Activated T-cell treated with anti-CD3 and anti-CD28 coated beads, Interleukin-2, amount 50 U/mL, for 24 hours (primary cell): Measurements from ENCODE around the gene EFCC1.
"Not testable (repeated sequence)": the region's sequence is repeated elsewhere in the genome, so short reads cannot be mapped to it uniquely, and the experiment has no call there.

Source experiments
- DNase-seq: peaks from one replicate; pipeline ENCODE4 v3.0.0-alpha.2; 2020
- H3K27ac Mint-ChIP-seq: 2 replicates; pipeline ENCODE4 v1.8.0; 2020; ENCODE audit warnings: mild to moderate bottlenecking, mixed read lengths
- H3K27me3 Mint-ChIP-seq: 2 replicates; pipeline ENCODE4 v1.8.0; 2020; ENCODE audit warnings: mixed read lengths
- H3K36me3 Mint-ChIP-seq: 2 replicates; pipeline ENCODE4 v1.8.0; 2020; ENCODE audit warnings: low read depth, mixed read lengths
- H3K4me1 Mint-ChIP-seq: 2 replicates; pipeline ENCODE4 v1.8.0; 2020; ENCODE audit warnings: low read depth, mixed read lengths
- H3K4me3 Mint-ChIP-seq: 2 replicates; pipeline ENCODE4 v1.8.0; 2020; ENCODE audit warnings: mild to moderate bottlenecking, moderate library complexity, mixed read lengths
- H3K9me3 Mint-ChIP-seq: 2 replicates; pipeline ENCODE4 v1.8.0; 2020; ENCODE audit warnings: mixed read lengths

EFCC1 gene

GRCh38 chr3:129058441-129059200 lies 57.5 kb downstream of the EFCC1 start:
- Mint-ChIP-seq H3K9me3 (no peaks in the 10 kb centered on the region), H3K4me1 (peaks cover 12% of the 10 kb centered on the region), H3K4me3 (no peak overlapping the region), H3K36me3 (no peaks in the 10 kb centered on the region), H3K27ac (no peak overlapping the region), H3K27me3 (no peaks in the 10 kb centered on the region)
- DNase-seq, result no peak

GRCh38 chr3:129059311-129059958 lies 58.3 kb downstream of the EFCC1 start:
- H3K4me3 Mint-ChIP-seq, result no peak overlapping the region
- H3K4me1 Mint-ChIP-seq, result peaks cover 8% of the 10 kb centered on the region
- H3K9me3 Mint-ChIP-seq, result no peaks in the 10 kb centered on the region
- H3K27me3 Mint-ChIP-seq, result no peaks in the 10 kb centered on the region
- H3K36me3 Mint-ChIP-seq, result no peaks in the 10 kb centered on the region
- no peak for DNase-seq
- H3K27ac Mint-ChIP-seq, result no peak overlapping the region

GRCh38 chr3:129060276-129061022 lies 59.3 kb downstream of the EFCC1 start, which contains the start of gene GP9:
GP9 (plus strand) TSS chr3:129060779; CDS start chr3:129061740, 961 bp downstream.
- Mint-ChIP-seq H3K27me3 (no peaks in the 10 kb centered on the region), H3K9me3 (no peaks in the 10 kb centered on the region), H3K27ac (no peak within 1 kb of the TSS), H3K4me3 (no peak within 1 kb of the TSS), H3K36me3 (no peaks in the 10 kb centered on the region), H3K4me1 (peaks cover 8% of the 10 kb centered on the region)
- DNase-seq, result no peak

- Mint-ChIP-seq H3K27me3 (no peaks in the 10 kb centered on the region), H3K4me1 (peaks cover 8% of the 10 kb centered on the region), H3K27ac (no peak overlapping the region), H3K36me3 (no peaks in the 10 kb centered on the region), H3K4me3 (no peak overlapping the region), H3K9me3 (no peaks in the 10 kb centered on the region)
- DNase-seq, result no peak
These were observed 60.2 kb downstream of the EFCC1 start for GRCh38 chr3:129061023-129061887.

GRCh38 chr3:129061888-129062834 lies 61.1 kb downstream of the EFCC1 start:
- H3K9me3 Mint-ChIP-seq, result no peaks in the 10 kb centered on the region
- H3K27ac Mint-ChIP-seq, result no peak overlapping the region
- no peak for DNase-seq
- H3K4me3 Mint-ChIP-seq, result no peak overlapping the region
- H3K27me3 Mint-ChIP-seq, result no peaks in the 10 kb centered on the region
- H3K36me3 Mint-ChIP-seq, result no peaks in the 10 kb centered on the region
- H3K4me1 Mint-ChIP-seq, result peaks cover 8% of the 10 kb centered on the region

- Mint-ChIP-seq H3K4me1 (peaks cover 11% of the 10 kb centered on the region), H3K27ac (no peak overlapping the region), H3K4me3 (no peak overlapping the region), H3K27me3 (no peaks in the 10 kb centered on the region), H3K36me3 (no peaks in the 10 kb centered on the region), H3K9me3 (no peaks in the 10 kb centered on the region)
- no peak for DNase-seq
These were observed 62.1 kb downstream of the EFCC1 start for GRCh38 chr3:129063091-129063640.

- Mint-ChIP-seq H3K4me3 (no peak overlapping the region), H3K9me3 (no peaks in the 10 kb centered on the region), H3K36me3 (no peaks in the 10 kb centered on the region), H3K4me1 (peaks cover 9% of the 10 kb centered on the region), H3K27me3 (no peaks in the 10 kb centered on the region), H3K27ac (no peak overlapping the region)
- no peak for DNase-seq
These were observed 62.9 kb downstream of the EFCC1 start for GRCh38 chr3:129063841-129064482.

- Mint-ChIP-seq H3K9me3 (no peaks in the 10 kb centered on the region), H3K36me3 (no peaks in the 10 kb centered on the region), H3K4me3 (no peak overlapping the region), H3K27me3 (peaks cover 8% of the 10 kb centered on the region), H3K4me1 (peaks cover 13% of the 10 kb centered on the region), H3K27ac (peak overlapping the region; percentile 3)
- no peak for DNase-seq
These were observed 64.1 kb downstream of the EFCC1 start for GRCh38 chr3:129065016-129065719.

- no peak for DNase-seq
- no peaks in the 10 kb centered on the region for H3K36me3 Mint-ChIP-seq
- no peaks in the 10 kb centered on the region for H3K9me3 Mint-ChIP-seq
- no peak overlapping the region for H3K4me3 Mint-ChIP-seq
- H3K27me3 Mint-ChIP-seq, result peaks cover 8% of the 10 kb centered on the region
- peaks cover 13% of the 10 kb centered on the region for H3K4me1 Mint-ChIP-seq
- peak overlapping the region; percentile 3 for H3K27ac Mint-ChIP-seq
These were observed 64.6 kb downstream of the EFCC1 start for GRCh38 chr3:129065720-129066073.

- H3K9me3 Mint-ChIP-seq, H3K27me3 Mint-ChIP-seq, DNase-seq, H3K36me3 Mint-ChIP-seq: not testable (repeated sequence)
- Mint-ChIP-seq H3K4me1 (peaks cover 13% of the 10 kb centered on the region), H3K4me3 (peak overlapping the region; percentile 41), H3K27ac (peak overlapping the region; percentile 2)
These were observed 66.6 kb downstream of the EFCC1 start for GRCh38 chr3:129067719-129068118.

- Mint-ChIP-seq H3K9me3 (no peaks in the 10 kb centered on the region), H3K27me3 (peaks cover 8% of the 10 kb centered on the region), H3K4me3 (peak overlapping the region; percentile 25), H3K27ac (no peak overlapping the region), H3K4me1 (peaks cover 13% of the 10 kb centered on the region), H3K36me3 (no peaks in the 10 kb centered on the region)
- DNase-seq, result peak; percentile 55
These were observed 67.3 kb downstream of the EFCC1 start for GRCh38 chr3:129068291-129068886.
